BLaER1 treated with 17β-estradiol and CSF1 and Interleukin-3, amounts not matched to agents 10 nM and 100 nM (cell line): ENCODE data around the gene IFNLR1.
A peak's percentile ranks its signal among the peaks of the same experiment; 100 is the strongest.

ENCODE experiments used
- H3K27ac ChIP-seq, 11 experiments: shearing (Covaris generic); formaldehyde crosslinking; 2 replicates each; pipeline ENCODE4 v1.8.1; 2022
- H3K27me3 ChIP-seq, 11 experiments: shearing (Covaris generic); formaldehyde crosslinking; 2 replicates each; pipeline ENCODE4 v1.8.1; 2022
- H3K36me3 ChIP-seq, 11 experiments: shearing (Covaris generic); formaldehyde crosslinking; 2 replicates each; pipeline ENCODE4 v1.8.1; 2022
- H3K4me1 ChIP-seq, 10 experiments: shearing (Covaris generic); formaldehyde crosslinking; 2 replicates each; pipeline ENCODE4 v1.8.1; 2022
- H3K4me2 ChIP-seq, 11 experiments: shearing (Covaris generic); formaldehyde crosslinking; 2 replicates each; pipeline ENCODE4 v1.8.1; 2022
- H3K4me3 ChIP-seq, 10 experiments: shearing (Covaris generic); formaldehyde crosslinking; 2 replicates each; pipeline ENCODE4 v1.8.1; 2022
- H3K9ac ChIP-seq, 11 experiments: shearing (Covaris generic); formaldehyde crosslinking; 2 replicates each; pipeline ENCODE4 v1.8.1; 2022
- H3K9me3 ChIP-seq, 11 experiments: shearing (Covaris generic); formaldehyde crosslinking; replicated peaks in 1 of 11; 2 replicates each; pipeline ENCODE4 v1.8.1; 2022
- H4K20me1 ChIP-seq, 11 experiments: shearing (Covaris generic); formaldehyde crosslinking; 2 replicates each; pipeline ENCODE4 v1.8.1; 2022
- Cebpa-rat ChIP-seq, 11 experiments: shearing (Covaris generic); IDR thresholded peaks; 2 replicates each; pipeline ENCODE4 v1.8.1; 2022

Gene IFNLR1

GRCh38 chr1:24186031-24186710 is 918 bp downstream of the IFNLR1 start:
- Histone ChIP-seq H3K27ac (peak overlapping the region in 10 of 11 experiments; percentile 71 to 97 (median 96); a peak in 19 of 22 replicates), H3K27me3 (peaks cover 14 to 32% (median 26%) of the 10 kb centered on the region in 11 experiments; a peak in 20 of 22 replicates), H3K4me2 (peak overlapping the region; percentile 83 to 98 (median 94)), H3K36me3 (peaks cover 0 to 40% (median 6%) of the 10 kb centered on the region in 11 experiments; a peak in 9 of 22 replicates), H3K4me1 (peaks cover 42 to 84% (median 68%) of the 10 kb centered on the region in 10 experiments), H3K4me3 (peak overlapping the region; percentile 56 to 81 (median 72); a peak in 19 of 20 replicates), H4K20me1 (peaks cover 0 to 17% (median 0%) of the 10 kb centered on the region in 11 experiments; a peak in 7 of 22 replicates), H3K9ac (peak overlapping the region; percentile 82 to 94 (median 90); a peak in 21 of 22 replicates), H3K9me3 (peaks cover 0 to under 1% (median 0%) of the 10 kb centered on the region in 11 experiments; a peak in 1 of 22 replicates)
- no peak for TF ChIP-seq Cebpa-rat (IDR thresholded peaks at IDR 0.05)

- Histone ChIP-seq H3K4me3 (peak overlapping the region in 8 of 10 experiments; percentile 60 to 81 (median 72); a peak in 11 of 20 replicates), H3K27me3 (peaks cover 14 to 32% (median 26%) of the 10 kb centered on the region in 11 experiments; a peak in 20 of 22 replicates), H3K36me3 (peaks cover 0 to 48% (median 14%) of the 10 kb centered on the region in 11 experiments; a peak in 11 of 22 replicates), H3K9me3 (no peaks in the 10 kb centered on the region), H3K27ac (peak overlapping the region in 7 of 11 experiments; percentile 94 to 97 (median 97); a peak in 8 of 22 replicates), H4K20me1 (peaks cover 0 to 25% (median 0%) of the 10 kb centered on the region in 11 experiments; a peak in 8 of 22 replicates), H3K4me1 (peaks cover 32 to 82% (median 62%) of the 10 kb centered on the region in 10 experiments), H3K4me2 (peak overlapping the region in 10 of 11 experiments; percentile 83 to 98 (median 94); a peak in 20 of 22 replicates), H3K9ac (peak overlapping the region in 7 of 11 experiments; percentile 87 to 94 (median 90); a peak in 10 of 22 replicates)
- TF ChIP-seq Cebpa-rat (IDR thresholded peaks at IDR 0.05): no peak
Observed at GRCh38 chr1:24185076-24185475, 2.0 kb downstream of the IFNLR1 start.

DNA sequence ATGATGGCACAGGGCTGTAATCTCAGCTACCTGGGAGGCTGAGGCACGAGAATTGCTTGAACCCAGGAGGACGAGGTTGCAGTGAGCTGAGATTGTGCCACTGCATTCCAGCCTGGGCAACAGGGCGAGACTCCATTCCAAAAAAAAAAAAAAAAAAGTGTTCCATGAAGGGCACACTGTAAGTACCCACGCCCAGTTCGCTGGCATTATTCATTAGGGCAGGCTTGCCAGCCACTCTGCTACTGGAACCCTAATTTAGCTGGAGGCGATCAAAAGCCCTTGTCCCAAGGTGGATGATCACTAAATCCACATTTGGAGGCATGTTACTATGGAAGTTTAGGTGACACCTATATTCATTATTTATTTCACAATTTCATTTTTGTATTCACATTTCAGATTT is 5.0 kb downstream of the IFNLR1 start:
- Histone ChIP-seq H3K27me3 (peaks cover 6 to 21% (median 18%) of the 10 kb centered on the region in 11 experiments; a peak in 19 of 22 replicates), H4K20me1 (peaks cover 0 to 55% (median 5%) of the 10 kb centered on the region in 11 experiments; a peak in 8 of 22 replicates), H3K4me2 (peak overlapping the region in 3 of 11 experiments; percentile 8 to 30 (median 27); a peak in 3 of 22 replicates), H3K27ac (no peak overlapping the region), H3K9ac (no peak overlapping the region), H3K4me3 (no peak overlapping the region), H3K4me1 (peaks cover 5 to 76% (median 43%) of the 10 kb centered on the region in 10 experiments), H3K36me3 (peaks cover 0 to 78% (median 36%) of the 10 kb centered on the region in 11 experiments; a peak in 16 of 22 replicates), H3K9me3 (0 out of 22 replicates have a peak, but pooled peaks cover 0 to 3% (median 0%) of the 10 kb centered on the region in 11 experiments)
- TF ChIP-seq Cebpa-rat (IDR thresholded peaks at IDR 0.05): no peak

- peaks cover 0 to 59% (median 6%) of the 10 kb centered on the region in 11 experiments; a peak in 8 of 22 replicates for H4K20me1 ChIP-seq
- no peak overlapping the region for H3K27ac ChIP-seq
- H3K4me2 ChIP-seq: peak overlapping the region in 4 of 11 experiments; percentile 8 to 30 (median 25); a peak in 5 of 22 replicates
- H3K9ac ChIP-seq: no peak overlapping the region
- peaks cover 5 to 75% (median 38%) of the 10 kb centered on the region in 10 experiments for H3K4me1 ChIP-seq
- H3K9me3 ChIP-seq: 0 out of 22 replicates have a peak, but pooled peaks cover 0 to 3% (median 0%) of the 10 kb centered on the region in 11 experiments
- H3K27me3 ChIP-seq: peaks cover 1 to 16% (median 13%) of the 10 kb centered on the region in 11 experiments; a peak in 18 of 22 replicates
- TF ChIP-seq Cebpa-rat (IDR thresholded peaks at IDR 0.05): no peak
- peaks cover 0 to 83% (median 36%) of the 10 kb centered on the region in 11 experiments; a peak in 16 of 22 replicates for H3K36me3 ChIP-seq
- no peak overlapping the region for H3K4me3 ChIP-seq
Observed at GRCh38 chr1:24181619-24182018, 5.5 kb downstream of the IFNLR1 start.

DNA sequence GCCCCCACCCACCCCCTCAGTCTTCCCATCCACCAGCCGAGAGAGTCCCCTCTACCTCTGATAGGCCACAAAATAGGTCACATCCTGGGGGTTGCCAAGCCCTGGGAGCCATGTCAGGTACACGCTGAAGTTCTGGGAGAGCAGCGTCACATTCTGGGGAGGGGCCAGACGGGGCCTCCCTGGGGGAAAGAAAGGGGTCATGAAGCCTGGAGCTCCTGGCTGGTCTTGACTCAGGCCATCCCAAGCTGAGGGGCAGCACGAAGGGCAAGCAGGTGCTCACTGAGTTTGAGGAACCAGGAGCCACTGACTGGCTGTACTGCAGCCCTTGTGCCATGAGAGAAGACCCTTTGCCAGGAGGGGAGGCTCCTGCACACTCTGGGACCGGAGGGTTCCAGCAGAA is 6.4 kb downstream of the IFNLR1 start:
- TF ChIP-seq Cebpa-rat (IDR thresholded peaks at IDR 0.05): no peak
- Histone ChIP-seq H3K36me3 (peaks cover 0 to 92% (median 36%) of the 10 kb centered on the region in 11 experiments; a peak in 17 of 22 replicates), H3K27me3 (peaks cover 0 to 7% (median 5%) of the 10 kb centered on the region in 11 experiments; a peak in 10 of 22 replicates), H3K9me3 (0 out of 22 replicates have a peak, but pooled peaks cover 0 to 3% (median 0%) of the 10 kb centered on the region in 11 experiments), H3K4me2 (peak overlapping the region in 3 of 11 experiments; percentile 23 to 30 (median 27); a peak in 3 of 22 replicates), H3K9ac (no peak overlapping the region), H4K20me1 (peaks cover 0 to 69% (median 6%) of the 10 kb centered on the region in 11 experiments; a peak in 8 of 22 replicates), H3K27ac (no peak overlapping the region; a peak in 1 of 22 replicates), H3K4me3 (no peak overlapping the region), H3K4me1 (peaks cover 0 to 65% (median 29%) of the 10 kb centered on the region in 10 experiments; a peak in 19 of 20 replicates)

DNA sequence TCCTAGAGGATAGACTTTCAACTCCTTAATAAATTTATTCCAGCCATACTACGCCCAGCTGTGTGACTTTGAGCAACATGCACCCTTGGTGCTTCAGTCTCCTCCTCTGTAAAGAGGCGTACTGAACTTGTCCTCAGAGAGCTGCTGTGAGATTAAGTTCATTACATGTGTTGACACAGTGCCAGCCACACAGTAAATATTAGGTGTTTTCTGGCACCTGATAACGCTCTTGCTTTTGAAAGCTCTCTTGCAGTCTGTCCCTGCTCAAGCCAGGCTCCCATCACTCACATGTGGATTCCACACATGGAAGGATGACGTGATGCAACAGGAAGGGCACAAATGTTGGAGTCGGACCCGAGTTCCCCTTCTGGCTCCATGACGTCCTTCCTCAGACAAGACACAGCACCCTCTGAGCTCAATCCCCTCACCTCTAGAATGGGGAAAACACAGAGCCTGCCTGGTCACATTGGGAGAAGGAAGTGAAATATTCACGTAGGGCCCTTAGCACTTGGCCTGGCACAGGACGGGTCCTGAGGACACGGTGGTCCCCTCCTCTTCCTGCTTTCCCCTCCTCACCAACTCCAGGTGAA is 7.7 kb downstream of the IFNLR1 start:
- Histone ChIP-seq H3K27ac (peak overlapping the region in 2 of 11 experiments; percentile 11 to 20; a peak in 1 of 22 replicates), H3K4me2 (peak overlapping the region in 7 of 11 experiments; percentile 7 to 57 (median 32); a peak in 13 of 22 replicates), H3K4me3 (no peak overlapping the region), H3K36me3 (peaks cover 0 to 97% (median 48%) of the 10 kb centered on the region in 11 experiments; a peak in 18 of 22 replicates), H3K9ac (no peak overlapping the region), H3K4me1 (peaks cover 0 to 64% (median 21%) of the 10 kb centered on the region in 10 experiments; a peak in 15 of 20 replicates), H4K20me1 (peaks cover 0 to 78% (median 6%) of the 10 kb centered on the region in 11 experiments; a peak in 8 of 22 replicates), H3K9me3 (peaks cover 0 to 13% (median 8%) of the 10 kb centered on the region in 11 experiments; a peak in 11 of 22 replicates), H3K27me3 (no peaks in the 10 kb centered on the region)
- TF ChIP-seq Cebpa-rat (IDR thresholded peaks at IDR 0.05): no peak

DNA sequence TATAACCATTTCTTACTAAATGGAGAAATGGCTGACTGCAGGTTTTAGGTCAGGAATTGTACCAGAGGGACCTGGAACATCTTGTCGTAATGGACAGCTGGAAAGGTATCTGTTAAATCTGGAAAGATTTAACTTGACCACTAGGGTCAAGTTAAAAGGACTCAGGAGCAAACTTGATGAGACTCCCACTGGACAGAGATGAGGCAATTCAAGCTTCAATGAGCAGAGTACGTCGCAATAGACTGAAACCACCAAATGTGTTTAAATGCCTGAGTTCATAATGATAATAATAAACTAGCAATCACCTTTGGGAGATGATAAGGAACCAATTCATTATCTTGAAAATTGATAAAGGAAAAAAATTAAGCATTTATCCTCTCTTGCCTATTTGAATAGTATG is 8.7 kb downstream of the IFNLR1 start:
- Histone ChIP-seq H3K27me3 (no peaks in the 10 kb centered on the region), H3K9ac (no peak overlapping the region), H3K36me3 (peaks cover 0 to 96% (median 56%) of the 10 kb centered on the region in 11 experiments; a peak in 18 of 22 replicates), H4K20me1 (peaks cover 0 to 78% (median 6%) of the 10 kb centered on the region in 11 experiments; a peak in 8 of 22 replicates), H3K4me1 (peaks cover 0 to 60% (median 21%) of the 10 kb centered on the region in 10 experiments; a peak in 15 of 20 replicates), H3K9me3 (peaks cover 4 to 19% (median 11%) of the 10 kb centered on the region in 11 experiments; a peak in 15 of 22 replicates), H3K4me2 (peak overlapping the region in 2 of 11 experiments; percentile 7 to 39; a peak in 2 of 22 replicates), H3K4me3 (no peak overlapping the region), H3K27ac (no peak overlapping the region)
- TF ChIP-seq Cebpa-rat (IDR thresholded peaks at IDR 0.05): 0 out of 22 replicates have a peak, but pooled peaks of 1 of the 11 experiments have one; percentile 21

GRCh38 chr1:24177161-24177560 is 9.9 kb downstream of the IFNLR1 start:
- Histone ChIP-seq H4K20me1 (peaks cover 0 to 83% (median 6%) of the 10 kb centered on the region in 11 experiments; a peak in 8 of 22 replicates), H3K9me3 (peaks cover 4 to 19% (median 12%) of the 10 kb centered on the region in 11 experiments; a peak in 15 of 22 replicates), H3K4me3 (no peak overlapping the region), H3K4me2 (no peak overlapping the region), H3K27me3 (no peaks in the 10 kb centered on the region), H3K27ac (no peak overlapping the region), H3K9ac (no peak overlapping the region), H3K36me3 (peaks cover 0 to 96% (median 60%) of the 10 kb centered on the region in 11 experiments; a peak in 18 of 22 replicates), H3K4me1 (peaks cover 0 to 56% (median 19%) of the 10 kb centered on the region in 10 experiments; a peak in 15 of 20 replicates)
- TF ChIP-seq Cebpa-rat (IDR thresholded peaks at IDR 0.05): no peak
